ENCODE data around the gene PSG6. TPM values are rescaled to one million over a fixed set of nuclear protein-coding genes. Genes with fewer than 3 reads are reported as not detected.
A peak's percentile ranks its signal among the peaks of the same experiment; 100 is the strongest.
"Not testable (repeated sequence)": the region's sequence is repeated elsewhere in the genome, so short reads cannot be mapped to it uniquely, and the experiment has no call there.

Gene PSG6
- total and polyA plus RNA-seq, 2 experiments from 2014 or later, result 1.2 TPM; not detected in 1

DNA sequence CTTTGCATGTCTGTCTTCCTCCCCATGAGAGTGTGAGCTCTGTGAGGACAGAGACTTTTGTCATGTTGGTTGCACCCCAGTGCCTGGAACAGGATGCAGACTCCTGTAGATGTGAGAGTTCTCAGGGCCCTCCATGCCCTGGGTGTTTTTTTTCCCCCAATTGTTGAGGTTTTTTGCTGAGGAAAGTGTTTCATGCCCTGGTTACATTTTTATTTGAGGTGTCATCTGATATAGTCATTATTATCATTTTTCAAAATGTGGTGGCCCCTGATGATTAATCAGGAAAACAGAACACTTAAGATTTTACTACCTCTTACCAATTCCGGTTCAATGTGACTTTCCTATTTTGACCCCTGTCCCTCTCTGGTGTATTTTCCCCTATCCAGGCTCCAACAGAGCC is 763 bp downstream of the PSG6 start:
- peaks cover 12% of the 10 kb centered on the region for H3K4me1 ChIP-seq (ENCODE audit: insufficient read depth)
- H3K27ac ChIP-seq; H3K79me2 ChIP-seq (ENCODE audit: insufficient read depth); H3K9me2 ChIP-seq (ENCODE audit: insufficient read depth); H3F3A ChIP-seq (ENCODE audit: insufficient read depth); H3K9ac ChIP-seq; H4K20me1 ChIP-seq (ENCODE audit: insufficient read depth); H3K36me3 ChIP-seq (ENCODE audit: low read depth); in situ Hi-C loops (cut with MboI); H3K4me3 ChIP-seq; H3K9me3 ChIP-seq (ENCODE audit: low read depth); H2AFZ ChIP-seq; H3K27me3 ChIP-seq (replicated peaks; ENCODE audit: insufficient read depth); H3K4me2 ChIP-seq (ENCODE audit: unreplicated experiment): not testable (repeated sequence)
- 31 to 47% methylated on average over 1 of the region's 1 CpG for WGBS, 2 experiments (ENCODE audit: low coverage in 1 of 2, low lambda C conversion rate in 2 of 2, missing lambda C conversion rate in 2 of 2)
- DNase-seq, result peak; percentile 21

GRCh38 chr19:42913516-42913915 is 4.2 kb downstream of the PSG6 start:
- H4K20me1 ChIP-seq (ENCODE audit: insufficient read depth); H3K79me2 ChIP-seq (ENCODE audit: insufficient read depth); H3K27me3 ChIP-seq (replicated peaks; ENCODE audit: insufficient read depth); H3K4me3 ChIP-seq; H3K36me3 ChIP-seq (ENCODE audit: low read depth); H2AFZ ChIP-seq; H3K9me3 ChIP-seq (ENCODE audit: low read depth); H3K4me2 ChIP-seq (ENCODE audit: unreplicated experiment); in situ Hi-C loops (cut with MboI); H3K9ac ChIP-seq; H3K27ac ChIP-seq; H3F3A ChIP-seq (ENCODE audit: insufficient read depth); H3K9me2 ChIP-seq (ENCODE audit: insufficient read depth); DNase-seq: not testable (repeated sequence)
- H3K4me1 ChIP-seq (ENCODE audit: insufficient read depth), result peaks cover 12% of the 10 kb centered on the region
- 87 to 89% methylated on average over 5 of the region's 5 CpGs for WGBS, 2 experiments (ENCODE audit: low coverage in 1 of 2, low lambda C conversion rate in 2 of 2, missing lambda C conversion rate in 2 of 2)

DNA sequence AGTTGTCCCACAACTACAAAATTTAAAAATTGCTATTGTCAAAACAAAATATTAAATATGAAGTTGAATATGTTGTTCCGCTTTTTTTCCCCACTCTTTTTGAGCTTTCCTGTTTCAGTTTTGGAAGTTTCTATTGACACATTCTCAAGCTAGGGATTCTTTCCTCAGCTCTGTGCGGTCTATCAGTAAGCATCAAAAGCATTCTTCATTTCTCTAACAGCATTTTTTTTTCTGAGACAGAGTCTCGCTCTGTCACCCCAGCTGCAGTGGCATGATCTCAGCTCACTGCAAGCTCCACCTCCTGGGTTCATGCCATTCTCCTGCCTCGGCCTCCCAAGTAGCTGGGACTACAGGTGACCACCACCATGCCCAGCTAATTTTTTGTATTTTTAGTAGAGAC is 4.8 kb downstream of the PSG6 start:
- H3K27ac ChIP-seq; H3F3A ChIP-seq (ENCODE audit: insufficient read depth); in situ Hi-C loops (cut with MboI): not testable (repeated sequence)

GRCh38 chr19:42911731-42912130 is 6.0 kb downstream of the PSG6 start:
- in situ Hi-C loops (cut with MboI), result not testable (repeated sequence)

More for the DNA sequence above, 4.8 kb downstream of the PSG6 start:
- H3K9me3 ChIP-seq (ENCODE audit: low read depth); H3K79me2 ChIP-seq (ENCODE audit: insufficient read depth); H4K20me1 ChIP-seq (ENCODE audit: insufficient read depth); DNase-seq; H3K9ac ChIP-seq; H2AFZ ChIP-seq; H3K9me2 ChIP-seq (ENCODE audit: insufficient read depth); H3K4me3 ChIP-seq; H3K27me3 ChIP-seq (replicated peaks; ENCODE audit: insufficient read depth); H3K36me3 ChIP-seq (ENCODE audit: low read depth); H3K4me2 ChIP-seq (ENCODE audit: unreplicated experiment): not testable (repeated sequence)
- WGBS, 2 experiments (ENCODE audit: low coverage in 1 of 2, low lambda C conversion rate in 2 of 2, missing lambda C conversion rate in 2 of 2), result 80 to 93% methylated on average over 4 of the region's 4 CpGs
- peaks cover 12% of the 10 kb centered on the region for H3K4me1 ChIP-seq (ENCODE audit: insufficient read depth)

GRCh38 chr19:42906162-42906561 is 11.5 kb downstream of the PSG6 start:
- not testable (repeated sequence) for DNase-seq

More at GRCh38 chr19:42911731-42912130, 6.0 kb downstream of the PSG6 start:
- H3K9me2 ChIP-seq (ENCODE audit: insufficient read depth); H2AFZ ChIP-seq; H3K27ac ChIP-seq; H3K9me3 ChIP-seq (ENCODE audit: low read depth); H3K79me2 ChIP-seq (ENCODE audit: insufficient read depth); H3K9ac ChIP-seq; H3K27me3 ChIP-seq (replicated peaks; ENCODE audit: insufficient read depth); H3K4me3 ChIP-seq; H3F3A ChIP-seq (ENCODE audit: insufficient read depth); H4K20me1 ChIP-seq (ENCODE audit: insufficient read depth); H3K4me1 ChIP-seq (ENCODE audit: insufficient read depth); DNase-seq; H3K4me2 ChIP-seq (ENCODE audit: unreplicated experiment); H3K36me3 ChIP-seq (ENCODE audit: low read depth): not testable (repeated sequence)
- 80 to 83% methylated on average over 5 of the region's 5 CpGs for WGBS, 2 experiments (ENCODE audit: low coverage in 1 of 2, low lambda C conversion rate in 2 of 2, missing lambda C conversion rate in 2 of 2)

DNA sequence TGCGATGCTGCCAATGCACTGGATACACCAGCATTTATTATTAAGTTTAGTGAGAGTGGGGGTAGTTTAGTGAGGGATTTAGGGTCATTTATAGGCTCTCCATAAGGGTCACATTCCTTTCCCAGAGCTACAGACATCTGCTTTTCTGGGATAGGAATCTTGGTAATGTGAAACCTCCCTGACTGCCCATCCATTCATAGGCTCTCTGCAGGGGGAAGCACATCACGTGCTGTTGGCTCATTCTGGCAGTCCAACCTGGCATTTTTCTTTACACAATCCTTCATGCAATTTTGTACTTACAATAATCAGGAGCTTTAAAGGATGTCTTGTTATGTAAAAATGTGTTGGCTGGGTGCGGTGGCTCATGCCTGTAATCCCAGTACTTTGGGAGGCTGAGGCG is 17.1 kb downstream of the PSG6 start:
- H3K79me2 ChIP-seq (ENCODE audit: insufficient read depth); H3K36me3 ChIP-seq (ENCODE audit: low read depth); DNase-seq; H3K27me3 ChIP-seq (replicated peaks; ENCODE audit: insufficient read depth); H3K9me2 ChIP-seq (ENCODE audit: insufficient read depth); in situ Hi-C loops (cut with MboI); H4K20me1 ChIP-seq (ENCODE audit: insufficient read depth); H3K9ac ChIP-seq; H3K4me3 ChIP-seq; H2AFZ ChIP-seq; H3K9me3 ChIP-seq (ENCODE audit: low read depth): not testable (repeated sequence)
- WGBS, 2 experiments (ENCODE audit: low coverage in 1 of 2, low lambda C conversion rate in 2 of 2, missing lambda C conversion rate in 2 of 2), result 75 to 80% methylated on average over 4 of the region's 4 CpGs
- H3K4me2 ChIP-seq (ENCODE audit: unreplicated experiment), result peak overlapping the region; percentile 28
- H3K27ac ChIP-seq, result peak overlapping the region; percentile 80
- peaks cover 29% of the 10 kb centered on the region for H3F3A ChIP-seq (ENCODE audit: insufficient read depth)
- H3K4me1 ChIP-seq (ENCODE audit: insufficient read depth), result peaks cover 32% of the 10 kb centered on the region

More at GRCh38 chr19:42906162-42906561, 11.5 kb downstream of the PSG6 start:
- H3K27ac ChIP-seq; H3K36me3 ChIP-seq (ENCODE audit: low read depth); H3K9ac ChIP-seq; H3K79me2 ChIP-seq (ENCODE audit: insufficient read depth); H2AFZ ChIP-seq; H3K4me3 ChIP-seq; H3K9me3 ChIP-seq (ENCODE audit: low read depth); H3K9me2 ChIP-seq (ENCODE audit: insufficient read depth); in situ Hi-C loops (cut with MboI); H3K4me2 ChIP-seq (ENCODE audit: unreplicated experiment); H3K27me3 ChIP-seq (replicated peaks; ENCODE audit: insufficient read depth); H4K20me1 ChIP-seq (ENCODE audit: insufficient read depth); H3F3A ChIP-seq (ENCODE audit: insufficient read depth); H3K4me1 ChIP-seq (ENCODE audit: insufficient read depth): not testable (repeated sequence)
- WGBS, 2 experiments (ENCODE audit: low coverage in 1 of 2, low lambda C conversion rate in 2 of 2, missing lambda C conversion rate in 2 of 2), result 86 to 89% methylated on average over 5 of the region's 5 CpGs

GRCh38 chr19:42899674-42900073 is 18.0 kb downstream of the PSG6 start:
- Histone ChIP-seq H3F3A (ENCODE audit: insufficient read depth) (peaks cover 29% of the 10 kb centered on the region), H3K4me1 (ENCODE audit: insufficient read depth) (peaks cover 32% of the 10 kb centered on the region), H3K9ac (peak overlapping the region; percentile 35; the same call in 1 of the 2 replicates), H3K4me2 (ENCODE audit: unreplicated experiment) (peak overlapping the region; percentile 28), H3K27ac (peak overlapping the region; percentile 80)
- WGBS, 2 experiments (ENCODE audit: low coverage in 1 of 2, low lambda C conversion rate in 2 of 2, missing lambda C conversion rate in 2 of 2), result 64 to 69% methylated on average over 12 of the region's 12 CpGs
- H4K20me1 ChIP-seq (ENCODE audit: insufficient read depth); H3K79me2 ChIP-seq (ENCODE audit: insufficient read depth); H3K9me2 ChIP-seq (ENCODE audit: insufficient read depth); DNase-seq; H3K9me3 ChIP-seq (ENCODE audit: low read depth); H3K36me3 ChIP-seq (ENCODE audit: low read depth); in situ Hi-C loops (cut with MboI); H3K27me3 ChIP-seq (replicated peaks; ENCODE audit: insufficient read depth); H3K4me3 ChIP-seq; H2AFZ ChIP-seq: not testable (repeated sequence)

- peak overlapping the region; percentile 80 for H3K27ac ChIP-seq
- H3K4me3 ChIP-seq; H3K27me3 ChIP-seq (replicated peaks; ENCODE audit: insufficient read depth); H3K36me3 ChIP-seq (ENCODE audit: low read depth); H2AFZ ChIP-seq; in situ Hi-C loops (cut with MboI); H3K9me2 ChIP-seq (ENCODE audit: insufficient read depth); H4K20me1 ChIP-seq (ENCODE audit: insufficient read depth); H3K79me2 ChIP-seq (ENCODE audit: insufficient read depth); H3K9me3 ChIP-seq (ENCODE audit: low read depth): not testable (repeated sequence)
- H3F3A ChIP-seq (ENCODE audit: insufficient read depth), result peaks cover 29% of the 10 kb centered on the region
- 65 to 73% methylated on average over 1 of the region's 1 CpG for WGBS, 2 experiments (ENCODE audit: low coverage in 1 of 2, low lambda C conversion rate in 2 of 2, missing lambda C conversion rate in 2 of 2)
- peak; percentile 32 for DNase-seq
- peak overlapping the region; percentile 15; the same call in 1 of the 2 replicates for H3K9ac ChIP-seq
- peaks cover 32% of the 10 kb centered on the region for H3K4me1 ChIP-seq (ENCODE audit: insufficient read depth)
- H3K4me2 ChIP-seq (ENCODE audit: unreplicated experiment), result peak overlapping the region; percentile 14
These were observed 18.6 kb downstream of the PSG6 start for GRCh38 chr19:42899110-42899509.
